ENCODE data around the gene C22orf23.

- TF ChIP-seq CTCF (conservative IDR thresholded peaks at IDR 0.05 in 1 of 2, IDR thresholded peaks at IDR 0.05 in 1 of 2; ENCODE audit: extremely low read depth in 1 of 2, insufficient read depth in 1 of 2, low read depth in 1 of 2, low read length in 2 of 2), result no peak
- TF ChIP-seq EZH2 (IDR thresholded peaks at IDR 0.05; ENCODE audit: borderline replicate concordance, low read length), result no peak
These were observed 33.0 kb upstream of the C22orf23 start for GRCh38 chr22:37986371-37986770.

All from mammary epithelial cell (primary cell).